ENCODE measurements around the gene OR2L8.

Gene OR2L8

GRCh38 chr1:247992986-247993385 is 44.3 kb downstream of the OR2L8 start:
- no peak for DNase-seq (ENCODE audit: low spot score)

- DNase-seq (ENCODE audit: low spot score) = no peak
These were observed 50.2 kb downstream of the OR2L8 start for GRCh38 chr1:247998811-247999210.
